ENCODE results near the gene AGPAT3.

- TF ChIP-seq CTCF (IDR thresholded peaks at IDR 0.05) (no peak), POLR2A (IDR thresholded peaks at IDR 0.05) (no peak), EP300 (IDR thresholded peaks at IDR 0.05) (no peak)
These were observed 128.5 kb downstream of the AGPAT3 start for GRCh38 chr21:43993420-43993934.

Data from ovary (tissue), 3 donors.